HG03565 (cell line): Measurements from ENCODE around the gene DLGAP4.

Experiments used
- ATAC-seq: cut with Tn5 transposase; IDR thresholded peaks from one replicate; pipeline ENCODE4 v1.9.1; 2021; ENCODE audit warnings: mild to moderate bottlenecking, moderate library complexity; ENCODE audit not compliant: unreplicated experiment

Gene DLGAP4

DNA sequence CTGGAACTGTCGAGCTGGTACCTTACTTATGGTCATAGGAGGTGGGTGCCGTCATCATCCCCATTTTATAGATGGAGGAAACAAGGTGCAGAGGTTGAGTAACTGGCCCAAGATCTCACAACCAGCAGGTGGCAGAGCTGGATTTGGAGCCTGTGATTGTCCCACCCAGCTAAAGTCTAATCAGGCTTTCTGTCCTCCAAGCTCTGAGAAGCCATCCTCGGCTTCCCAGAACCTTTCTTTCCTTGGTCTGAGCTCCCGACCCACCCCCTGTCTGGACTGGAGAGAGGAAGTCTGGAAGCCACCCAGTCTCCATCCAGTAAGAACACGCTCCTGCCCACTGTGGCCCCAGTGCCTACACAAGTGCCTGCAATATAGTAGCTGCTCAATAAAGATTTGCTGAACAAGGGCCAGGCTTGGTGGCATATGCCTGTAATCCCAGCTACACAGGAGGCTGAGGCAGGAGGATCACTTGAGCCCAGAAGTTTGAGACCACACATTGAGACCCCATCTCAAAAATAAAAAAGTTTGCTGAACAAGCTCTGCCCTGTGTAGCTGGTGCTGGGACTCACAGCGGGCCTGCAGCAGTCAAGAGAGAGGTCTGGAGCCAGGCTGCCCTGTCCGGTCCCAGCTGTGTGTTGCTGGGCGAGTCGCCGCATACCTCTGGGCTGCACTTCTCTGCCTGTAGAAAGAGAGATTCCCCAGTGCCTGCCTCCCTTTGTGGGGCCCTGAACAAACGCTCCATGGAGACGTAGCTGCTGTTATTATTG is 32.5 kb upstream of the DLGAP4 start:
- no peak for ATAC-seq

DNA sequence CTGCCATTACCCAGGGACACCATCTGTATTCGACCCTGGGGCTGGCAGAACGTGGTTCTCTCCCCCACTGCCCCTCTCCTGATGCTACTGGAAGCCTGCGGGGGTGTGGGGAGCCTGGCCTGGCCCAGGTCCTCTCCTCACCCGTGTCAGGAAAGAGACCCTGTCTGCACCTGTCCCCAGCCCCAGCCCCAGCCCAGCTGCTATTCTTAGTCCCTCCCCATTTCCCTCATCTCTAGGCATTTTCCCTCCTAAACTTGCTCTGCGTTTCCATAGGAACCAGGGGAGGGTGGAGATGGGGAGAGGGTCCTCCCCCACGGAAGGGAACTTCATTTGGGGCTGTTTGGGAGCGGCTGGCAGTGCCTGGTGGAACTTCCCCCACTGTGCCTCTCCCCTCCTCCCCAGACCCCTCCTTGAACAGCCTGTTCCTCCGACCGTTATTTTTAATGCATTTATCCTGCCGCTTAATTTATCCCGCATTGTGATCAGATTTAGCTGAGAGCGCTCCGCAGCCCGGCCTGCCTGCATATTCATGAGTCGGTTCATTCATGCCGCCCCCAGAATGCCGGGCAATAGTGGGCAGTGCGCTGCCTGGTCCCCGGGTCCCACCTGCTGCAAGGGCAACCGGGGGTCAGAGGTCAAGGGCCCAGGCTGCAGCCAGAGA is 31.8 kb upstream of the DLGAP4 start:
- ATAC-seq: no peak

DNA sequence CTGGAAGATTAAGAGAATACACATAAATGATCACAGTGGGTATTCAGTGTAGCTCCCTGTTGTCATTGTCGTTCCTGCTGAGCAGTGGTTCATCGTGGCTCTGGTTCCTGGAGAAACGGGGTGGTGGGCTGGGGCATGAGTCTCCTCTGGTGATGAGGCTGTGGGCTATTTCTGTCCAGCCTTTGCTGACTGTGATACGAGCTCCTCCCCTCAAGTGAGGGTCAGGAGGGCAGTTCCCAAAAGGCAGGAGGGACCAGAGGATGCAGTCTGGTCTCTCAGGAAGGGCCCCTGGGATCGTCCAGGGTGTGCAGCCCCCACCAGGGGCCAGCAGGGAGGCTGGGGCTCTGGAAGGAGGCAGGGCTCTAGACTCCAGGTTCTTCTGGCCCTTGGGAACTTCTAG is 31.1 kb upstream of the DLGAP4 start:
- ATAC-seq: no peak

DNA sequence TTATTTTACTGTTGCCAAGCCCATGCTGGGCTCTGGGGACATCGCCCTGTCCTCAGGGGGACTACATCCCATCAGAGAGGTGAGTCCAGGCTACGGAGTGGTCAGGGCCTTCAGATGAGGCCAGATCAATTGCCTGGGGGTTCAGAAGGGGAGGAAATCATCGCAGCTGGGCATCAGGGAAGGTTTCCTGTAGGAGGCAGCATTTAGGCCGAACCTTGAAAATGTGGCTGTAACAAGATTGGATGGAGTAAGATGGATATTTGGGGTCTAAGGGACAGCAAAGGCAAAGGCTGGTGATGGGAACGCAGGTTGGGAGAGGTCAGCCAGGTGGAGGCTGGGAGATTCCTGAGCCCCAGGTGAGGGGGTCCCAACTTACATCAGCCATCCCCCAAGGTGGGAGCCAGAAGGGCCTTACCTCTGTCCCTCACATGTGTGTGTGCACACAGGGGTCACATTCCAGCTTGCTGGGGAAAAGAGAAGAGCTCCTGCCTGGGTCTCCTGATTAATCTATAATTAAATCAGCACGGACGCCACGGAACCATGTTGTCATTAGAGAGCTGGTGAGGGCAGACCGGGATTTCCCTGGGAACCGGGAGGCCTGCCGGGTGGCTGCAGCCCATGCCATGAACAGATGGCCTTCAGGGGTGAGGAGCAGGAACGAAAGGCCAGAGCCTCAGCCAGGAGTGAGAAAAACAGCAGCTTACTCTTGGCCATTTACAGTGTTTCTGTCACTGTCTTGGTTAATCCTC is 30.5 kb upstream of the DLGAP4 start:
- ATAC-seq: no peak

- no peak for ATAC-seq
Observed at GRCh38 chr20:36277546-36277945, 28.6 kb upstream of the DLGAP4 start.

DNA sequence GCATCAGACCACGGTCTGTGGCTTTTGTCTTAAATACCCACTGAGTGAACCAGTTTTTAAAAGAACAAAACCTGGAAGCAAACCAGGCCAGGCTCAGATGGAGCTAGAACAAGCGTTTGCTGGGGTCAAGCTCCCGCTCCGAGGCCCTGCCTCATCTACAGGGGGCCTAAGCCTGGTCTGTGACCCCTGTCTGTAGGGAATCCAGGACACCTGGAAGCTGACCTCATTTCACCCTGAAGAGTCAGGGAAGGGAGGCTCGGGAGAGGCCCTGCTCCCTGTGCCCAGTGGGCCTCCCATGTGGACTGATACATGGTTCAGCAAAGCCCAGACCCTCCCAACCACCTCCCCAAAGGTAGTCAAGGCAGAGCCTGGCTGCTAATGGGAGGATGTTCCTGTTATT is 26.8 kb upstream of the DLGAP4 start:
- ATAC-seq: no peak

DNA sequence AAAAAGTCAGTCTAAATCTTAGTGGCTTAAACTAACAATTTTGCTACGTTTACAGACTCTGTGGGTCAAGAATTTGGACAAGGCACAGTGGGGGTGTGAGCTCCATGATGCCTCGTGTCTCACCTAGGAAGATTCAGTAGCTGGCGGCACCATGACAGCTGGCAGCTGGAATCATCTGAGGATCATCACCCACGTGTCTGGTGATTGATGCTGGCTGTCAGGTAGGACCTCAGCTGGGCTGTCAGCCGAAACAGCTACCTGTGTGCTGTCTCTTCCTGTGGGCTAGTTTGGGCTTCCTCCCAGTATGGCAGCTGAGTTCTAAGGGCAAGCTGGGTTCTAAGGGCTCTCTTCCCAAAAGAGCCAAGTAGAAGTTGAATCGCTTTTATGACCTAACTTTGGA is 26.4 kb upstream of the DLGAP4 start:
- ATAC-seq: no peak

GRCh38 chr20:36281785-36282380 is 24.3 kb upstream of the DLGAP4 start:
- ATAC-seq: no peak

GRCh38 chr20:36284751-36285150 is 21.4 kb upstream of the DLGAP4 start:
- ATAC-seq: no peak

DNA sequence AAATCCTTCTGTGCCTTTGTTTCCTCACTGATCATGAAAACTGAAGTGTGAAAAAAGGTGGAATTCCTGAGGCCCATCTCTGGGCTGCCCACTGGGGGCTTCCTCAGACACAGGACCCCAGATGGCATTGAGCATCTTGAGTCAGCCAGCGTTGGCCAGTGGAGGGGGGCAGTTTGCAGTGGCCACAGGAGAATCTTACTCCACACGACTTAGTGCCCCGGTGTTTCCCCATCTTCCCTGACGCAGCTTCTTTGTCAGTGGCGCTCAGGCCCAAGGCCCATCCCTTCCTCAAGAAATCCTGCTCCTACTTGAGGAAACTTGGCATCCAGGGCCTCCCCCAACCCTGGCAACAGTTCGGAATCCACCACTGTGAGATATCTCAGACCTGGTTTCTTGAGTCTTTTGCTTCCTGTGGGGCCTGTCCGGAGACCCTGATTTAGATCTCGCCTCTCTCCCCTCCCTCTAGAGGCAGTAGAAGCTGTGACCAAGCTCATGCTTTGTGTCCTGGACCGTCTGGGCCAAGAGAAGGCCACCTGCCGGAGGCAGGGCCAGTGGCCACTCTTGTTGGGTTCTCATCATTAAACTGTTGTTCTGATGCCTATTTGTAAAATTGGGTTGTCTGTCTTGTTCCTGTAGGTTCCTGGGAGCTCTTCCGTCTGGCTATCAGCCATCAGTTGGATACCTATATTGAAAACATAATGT is 20.2 kb upstream of the DLGAP4 start:
- ATAC-seq: no peak

DNA sequence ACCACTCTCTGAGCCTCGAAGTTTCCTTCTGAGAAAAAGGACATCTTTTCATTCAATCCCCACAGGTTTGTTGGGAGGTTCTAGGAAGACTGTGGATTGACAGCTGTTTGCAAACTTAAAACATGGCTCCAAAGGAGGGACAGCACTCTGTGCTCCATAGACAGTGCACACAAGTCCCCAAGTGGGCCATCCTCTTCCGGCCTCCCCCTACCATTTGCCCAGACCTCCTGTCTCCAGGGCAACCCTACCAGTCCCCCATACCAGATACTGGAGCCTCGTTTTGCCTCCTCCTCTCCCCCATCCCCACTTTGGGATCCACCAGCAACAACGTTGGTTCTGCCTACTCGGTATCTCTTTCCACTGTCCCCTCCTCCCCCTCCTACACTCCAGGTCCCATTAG is 8.5 kb upstream of the DLGAP4 start:
- no peak for ATAC-seq

GRCh38 chr20:36298061-36298460 is 8.1 kb upstream of the DLGAP4 start:
- ATAC-seq: no peak

- no peak for ATAC-seq
Observed at GRCh38 chr20:36298795-36299339, 7.3 kb upstream of the DLGAP4 start.

DNA sequence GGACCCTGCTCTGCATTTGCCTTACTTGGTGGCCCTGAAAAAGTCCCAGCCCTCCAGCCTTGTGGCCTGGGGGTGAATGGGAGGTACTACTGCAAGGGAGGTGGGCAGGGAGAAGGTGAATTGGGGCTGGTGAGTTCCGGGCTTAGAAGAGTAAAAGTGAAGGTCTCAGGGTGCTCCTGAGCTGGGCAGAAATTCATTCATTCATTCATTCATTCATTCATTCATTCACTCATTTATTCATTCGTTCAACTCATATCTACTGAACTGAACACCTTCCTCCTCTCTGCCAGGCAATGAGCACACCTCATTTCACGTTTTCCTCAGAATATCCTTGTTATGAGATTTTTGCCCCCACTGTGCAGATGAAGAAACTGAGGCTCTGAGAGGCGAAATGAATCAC is 6.7 kb upstream of the DLGAP4 start:
- ATAC-seq: no peak

DNA sequence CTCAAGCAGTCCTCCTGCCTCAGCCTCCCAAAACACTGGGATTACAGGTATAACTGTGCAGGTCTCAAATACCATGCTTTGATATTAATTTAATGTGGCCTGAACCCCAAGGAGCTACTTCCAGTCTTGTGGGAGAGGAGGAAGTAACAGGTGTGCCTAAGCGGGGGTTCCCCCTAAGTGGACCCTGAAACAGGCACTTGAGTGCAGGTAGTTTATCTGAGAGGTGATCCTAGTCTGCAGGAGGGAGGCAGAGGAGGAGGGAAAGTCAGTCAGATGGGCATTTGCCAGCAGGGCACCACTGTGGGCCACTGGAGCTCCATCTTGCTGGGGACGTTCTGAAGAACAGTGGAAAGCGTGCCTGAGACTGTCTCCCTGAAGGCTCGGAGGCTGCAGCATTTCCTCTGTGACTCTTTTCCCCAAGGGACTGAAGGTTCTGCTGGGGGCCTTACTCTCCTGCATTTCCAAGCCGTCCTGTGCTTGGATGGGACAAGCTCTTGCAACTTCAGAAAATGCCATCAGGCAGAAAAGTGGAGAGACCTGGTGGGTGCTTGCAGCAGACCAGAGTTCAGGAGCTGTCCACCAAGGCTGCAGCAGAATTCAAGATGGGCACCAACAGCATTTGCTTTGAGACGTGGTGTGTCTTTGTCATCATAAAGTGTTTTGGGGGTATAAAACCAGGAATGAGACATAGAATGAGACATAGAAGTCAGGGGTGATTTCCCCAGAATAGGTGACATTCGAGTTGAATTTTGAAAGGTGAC is 4.6 kb upstream of the DLGAP4 start:
- ATAC-seq: no peak

GRCh38 chr20:36303020-36303595 is 3.0 kb upstream of the DLGAP4 start:
- ATAC-seq: no peak

GRCh38 chr20:36303831-36304230 is 2.3 kb upstream of the DLGAP4 start:
- no peak for ATAC-seq

GRCh38 chr20:36304786-36305495 is 1.2 kb upstream of the DLGAP4 start:
- ATAC-seq: no peak
